DOHH2 (cell line): ENCODE measurements around the gene OR10G7.

Source experiments
- EZH2phosphoT487 ChIP-seq: fragments of 200-600 bp; sonication (generic); IDR thresholded peaks from 2 replicates; pipeline ENCODE4 v1.6.1; 2017; ENCODE audit warnings: borderline replicate concordance, mild to moderate bottlenecking, antibody characterized with exemption, low read length, moderate library complexity, mixed read lengths
- TF ChIP-seq, protein P1 (sequence below): fragments of 200-600 bp; sonication (generic); IDR thresholded peaks from one replicate; pipeline ENCODE4 v1.5.1; 2014; ENCODE audit warnings: antibody characterized with exemption, mild to moderate bottlenecking, low read depth, low read length; ENCODE audit not compliant: poor library complexity, severe bottlenecking

GRCh38 chr11:124085997-124086846 lies 45.1 kb upstream of the OR10G7 start:
- TF ChIP-seq, protein P1, sequence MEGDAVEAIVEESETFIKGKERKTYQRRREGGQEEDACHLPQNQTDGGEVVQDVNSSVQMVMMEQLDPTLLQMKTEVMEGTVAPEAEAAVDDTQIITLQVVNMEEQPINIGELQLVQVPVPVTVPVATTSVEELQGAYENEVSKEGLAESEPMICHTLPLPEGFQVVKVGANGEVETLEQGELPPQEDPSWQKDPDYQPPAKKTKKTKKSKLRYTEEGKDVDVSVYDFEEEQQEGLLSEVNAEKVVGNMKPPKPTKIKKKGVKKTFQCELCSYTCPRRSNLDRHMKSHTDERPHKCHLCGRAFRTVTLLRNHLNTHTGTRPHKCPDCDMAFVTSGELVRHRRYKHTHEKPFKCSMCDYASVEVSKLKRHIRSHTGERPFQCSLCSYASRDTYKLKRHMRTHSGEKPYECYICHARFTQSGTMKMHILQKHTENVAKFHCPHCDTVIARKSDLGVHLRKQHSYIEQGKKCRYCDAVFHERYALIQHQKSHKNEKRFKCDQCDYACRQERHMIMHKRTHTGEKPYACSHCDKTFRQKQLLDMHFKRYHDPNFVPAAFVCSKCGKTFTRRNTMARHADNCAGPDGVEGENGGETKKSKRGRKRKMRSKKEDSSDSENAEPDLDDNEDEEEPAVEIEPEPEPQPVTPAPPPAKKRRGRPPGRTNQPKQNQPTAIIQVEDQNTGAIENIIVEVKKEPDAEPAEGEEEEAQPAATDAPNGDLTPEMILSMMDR, result no peak
- TF ChIP-seq EZH2phosphoT487, result no peak
